Esophagus muscularis mucosa (tissue), 4 donors: ENCODE measurements around the gene LMOD1. TPM values are rescaled to one million over a fixed set of nuclear protein-coding genes. Genes with fewer than 3 reads are reported as not detected.

Experiments
- DNase-seq: peaks from one replicate; pipeline ENCODE4 v3.0.0-alpha.2; 2017; ENCODE audit errors: extremely low spot score
- H3K27ac ChIP-seq, 4 donors: fragments of 200-600 bp; sonication (generic); replicated peaks in 1 of 4; 1 replicate in 3 of 4; 2 replicates in 1 of 4; pipeline ENCODE4 v1.5.1; 2016 to 2019; ENCODE audit warnings: mild to moderate bottlenecking in 1 of 4
- H3K27me3 ChIP-seq, 4 donors: fragments of 200-600 bp; sonication (generic); one replicate each; pipeline versions ENCODE4 v1.5.1 to v1.6.0; 2016 to 2019
- H3K36me3 ChIP-seq, 4 donors: fragments of 200-600 bp; sonication (generic); one replicate each; pipeline ENCODE4 v1.5.1; 2016 to 2019
- H3K4me1 ChIP-seq, 4 donors: fragments of 200-600 bp; sonication (generic); one replicate each; pipeline ENCODE4 v1.5.1; 2016 to 2019
- H3K4me3 ChIP-seq, 4 donors: fragments of 200-600 bp; sonication (generic); 1 replicate in 2 of 4; 2 replicates in 2 of 4; pipeline ENCODE4 v1.5.1; 2016 to 2019; ENCODE audit warnings: mild to moderate bottlenecking in 4 of 4, moderate library complexity in 1 of 4
- H3K9me3 ChIP-seq, 4 donors: fragments of 200-600 bp; sonication (generic); 1 replicate in 3 of 4; 2 replicates in 1 of 4; pipeline ENCODE4 v1.5.1; 2016 to 2019
- EP300 ChIP-seq: sonication (generic); formaldehyde crosslinking; IDR thresholded peaks from one replicate; pipeline ENCODE4 v1.6.1; 2017; ENCODE audit warnings: antibody characterized with exemption
- POLR2A ChIP-seq: fragments of 450-650 bp; IDR thresholded peaks from one replicate; pipeline ENCODE4 v1.6.1; 2017; ENCODE audit warnings: antibody characterized with exemption, moderate library complexity, mild to moderate bottlenecking, low read depth
- POLR2AphosphoS5 ChIP-seq, 2 donors: sonication (generic); formaldehyde crosslinking; IDR thresholded peaks; one replicate each; pipeline ENCODE4 v1.6.1; 2017; ENCODE audit warnings: antibody characterized with exemption in 2 of 2
- WGBS: methylation state at CpG from one replicate; pipeline ENCODE4 v1.1.5; 2018; 5-methylcytosine and 5-hydroxymethylcytosine counted together
- intact Hi-C: fragments of 100-400 bp; cut with DNase I; formaldehyde crosslinking; loops from one replicate; pipeline ENCODE4 v1.15.1; 2023
- total RNA-seq, 4 donors: library from RNA; depleted of rRNA; stranded (reverse); fragments of >200 nt; gene quantifications; one replicate each; pipeline versions ENCODE4 v1.1.0 to v1.2.1, GENCODE V29; 2016
- TF ChIP-seq, protein P1 (sequence below), 3 experiments: fragments of 200-600 bp in 2 of 3; fragments of 450-650 bp in 1 of 3; sonication (generic) in 2 of 3; IDR thresholded peaks; one replicate each; pipeline ENCODE4 v1.5.1; 2017 to 2019; ENCODE audit warnings: antibody characterized with exemption in 3 of 3, mild to moderate bottlenecking in 2 of 3, moderate library complexity in 1 of 3

Gene LMOD1
- total RNA-seq, 4 donors from 2014 or later: 1,021 to 1,618 (median 1,290) TPM

DNA sequence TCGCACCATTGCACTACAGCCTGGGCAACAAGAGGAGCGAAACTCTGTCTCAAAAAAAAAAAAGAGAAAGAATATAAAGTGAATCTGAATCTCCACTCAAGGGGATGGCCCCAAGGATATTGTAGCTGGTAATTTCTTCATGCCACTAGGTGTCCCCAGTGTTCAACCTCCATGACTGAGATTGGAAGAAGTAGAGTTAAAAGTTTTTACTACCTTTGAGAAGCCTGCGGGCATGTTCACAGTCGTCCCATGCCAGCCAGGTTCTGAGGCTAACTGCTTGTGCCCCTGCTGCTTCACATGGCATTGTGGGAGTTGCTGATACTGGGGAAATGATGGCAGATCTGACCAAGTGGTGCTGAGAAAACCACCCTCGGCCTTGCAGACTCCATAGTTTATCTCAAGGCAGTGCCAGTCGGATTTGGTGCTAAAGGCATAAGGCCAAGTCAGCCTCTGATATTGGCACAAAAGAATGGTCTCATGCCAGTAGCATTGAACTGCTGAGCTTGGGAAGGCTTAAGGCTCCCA lies 68.4 kb downstream of the LMOD1 start:
- no peaks in the 10 kb centered on the region for H3K27me3 ChIP-seq
- intact Hi-C loops: loop anchor here (1.0 kb wide), 1 partner anchor 94 kb away; no protein-coding TSS in a partner anchor
- 41% methylated on average over 5 of the region's 6 CpGs for WGBS
- TF ChIP-seq POLR2A (no peak), POLR2AphosphoS5 (IDR thresholded peaks at IDR 0.05) (peak in 1 of 2 donors; percentile 10), EP300 (no peak)
- TF ChIP-seq, protein P1, sequence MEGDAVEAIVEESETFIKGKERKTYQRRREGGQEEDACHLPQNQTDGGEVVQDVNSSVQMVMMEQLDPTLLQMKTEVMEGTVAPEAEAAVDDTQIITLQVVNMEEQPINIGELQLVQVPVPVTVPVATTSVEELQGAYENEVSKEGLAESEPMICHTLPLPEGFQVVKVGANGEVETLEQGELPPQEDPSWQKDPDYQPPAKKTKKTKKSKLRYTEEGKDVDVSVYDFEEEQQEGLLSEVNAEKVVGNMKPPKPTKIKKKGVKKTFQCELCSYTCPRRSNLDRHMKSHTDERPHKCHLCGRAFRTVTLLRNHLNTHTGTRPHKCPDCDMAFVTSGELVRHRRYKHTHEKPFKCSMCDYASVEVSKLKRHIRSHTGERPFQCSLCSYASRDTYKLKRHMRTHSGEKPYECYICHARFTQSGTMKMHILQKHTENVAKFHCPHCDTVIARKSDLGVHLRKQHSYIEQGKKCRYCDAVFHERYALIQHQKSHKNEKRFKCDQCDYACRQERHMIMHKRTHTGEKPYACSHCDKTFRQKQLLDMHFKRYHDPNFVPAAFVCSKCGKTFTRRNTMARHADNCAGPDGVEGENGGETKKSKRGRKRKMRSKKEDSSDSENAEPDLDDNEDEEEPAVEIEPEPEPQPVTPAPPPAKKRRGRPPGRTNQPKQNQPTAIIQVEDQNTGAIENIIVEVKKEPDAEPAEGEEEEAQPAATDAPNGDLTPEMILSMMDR (IDR thresholded peaks at IDR 0.05): peak; percentile 62 to 74 (median 68)
- H3K27ac ChIP-seq: peak overlapping the region in 3 of 4 donors; percentile 3 to 19 (median 15)
- DNase-seq: no peak
- peaks cover 8 to 20% (median 11%) of the 10 kb centered on the region in 4 donors for H3K4me1 ChIP-seq
- no peak overlapping the region for H3K4me3 ChIP-seq
- no peaks in the 10 kb centered on the region for H3K9me3 ChIP-seq
- H3K36me3 ChIP-seq: peaks cover 1 to 39% (median 30%) of the 10 kb centered on the region in 4 donors

DNA sequence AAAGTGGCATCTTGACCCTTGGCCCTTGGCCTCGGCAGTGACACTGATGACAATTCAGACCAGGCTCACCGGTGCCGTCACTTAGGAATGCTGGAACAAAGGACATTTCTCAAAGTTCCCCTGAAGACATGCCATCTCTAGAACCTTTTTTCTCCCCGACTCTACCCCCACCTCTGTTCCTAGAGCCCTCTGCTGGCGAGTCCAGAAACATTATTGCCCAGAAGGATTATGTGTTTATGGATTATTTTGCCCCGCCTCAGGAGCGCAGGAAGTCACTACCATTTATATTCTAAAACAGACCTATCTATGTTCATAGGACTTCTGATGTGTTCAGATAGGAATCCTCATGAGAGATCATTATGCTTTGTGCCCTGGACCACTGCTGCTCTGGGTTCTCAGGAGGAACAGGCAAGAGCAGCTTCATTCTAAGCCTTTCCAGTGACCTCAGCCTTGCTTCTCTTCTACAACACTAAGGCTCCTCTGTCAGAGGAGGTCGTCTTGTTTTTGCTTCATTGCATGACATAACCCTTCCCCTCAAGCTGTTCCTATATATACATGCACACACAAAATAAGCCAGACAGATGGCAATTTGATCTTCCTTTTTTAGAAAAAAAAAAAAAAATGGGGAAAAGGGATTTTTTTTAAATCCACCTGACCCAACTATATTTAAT lies 70.1 kb downstream of the LMOD1 start:
- WGBS: 54% methylated on average over 8 of the region's 8 CpGs
- intact Hi-C loops: no loop called here

DNA sequence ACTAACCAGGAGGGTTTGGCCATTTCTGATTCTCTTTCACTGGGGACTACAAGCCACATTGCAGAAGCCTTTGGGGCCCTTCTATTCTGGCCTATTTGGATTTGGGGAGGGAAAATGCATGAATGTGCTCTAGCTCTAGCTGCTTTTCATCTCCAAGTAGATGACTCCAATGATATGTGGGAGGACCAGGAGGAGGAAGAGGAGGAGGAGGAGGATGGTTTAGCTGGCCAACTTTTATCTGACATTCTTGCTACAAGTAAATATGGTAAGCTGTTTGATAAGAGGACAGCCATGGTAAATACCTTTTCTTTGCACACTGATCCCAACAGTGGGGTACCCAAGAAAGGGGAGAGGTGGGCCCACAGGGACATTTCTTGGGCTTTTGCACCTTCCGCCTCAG lies 71.7 kb downstream of the LMOD1 start:
- intact Hi-C loops: no loop called here
- peaks cover 33 to 72% (median 62%) of the 10 kb centered on the region in 4 donors for H3K36me3 ChIP-seq

More for the DNA sequence above, 70.1 kb downstream of the LMOD1 start:
- H3K4me1 ChIP-seq: peaks cover 3 to 14% (median 7%) of the 10 kb centered on the region in 4 donors
- no peak overlapping the region for H3K27ac ChIP-seq
- H3K9me3 ChIP-seq: no peaks in the 10 kb centered on the region
- peaks cover 18 to 56% (median 46%) of the 10 kb centered on the region in 4 donors for H3K36me3 ChIP-seq
- no peak overlapping the region for H3K4me3 ChIP-seq
- DNase-seq: no peak
- no peaks in the 10 kb centered on the region for H3K27me3 ChIP-seq
- TF ChIP-seq, protein P1 (IDR thresholded peaks at IDR 0.05): peak in 2 of 3 experiments; percentile 30 to 41
- TF ChIP-seq POLR2A: no peak
- no peak for TF ChIP-seq POLR2AphosphoS5 (IDR thresholded peaks at IDR 0.05)

DNA sequence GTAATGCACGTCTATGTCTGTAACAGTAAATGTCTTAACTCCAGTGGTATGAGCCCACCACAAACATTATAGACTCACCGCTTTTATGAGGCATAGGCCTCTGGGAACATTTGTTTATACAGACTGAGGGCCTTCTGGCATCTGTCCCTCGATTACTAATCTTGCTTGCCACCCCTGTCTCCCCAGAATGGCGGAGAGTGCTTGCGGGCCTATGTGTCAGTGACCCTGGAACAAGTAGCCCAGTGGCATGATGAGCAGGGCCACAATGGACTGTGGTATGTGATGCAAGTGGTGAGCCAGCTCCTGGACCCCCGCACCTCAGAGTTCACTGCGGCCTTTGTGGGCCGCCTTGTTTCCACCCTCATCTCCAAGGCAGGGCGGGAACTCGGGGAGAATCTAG lies 76.0 kb downstream of the LMOD1 start:
- intact Hi-C loops: no loop called here
- Histone ChIP-seq H3K36me3 (peaks cover 62 to 100% (median 95%) of the 10 kb centered on the region in 4 donors), H3K27me3 (no peaks in the 10 kb centered on the region), H3K9me3 (no peaks in the 10 kb centered on the region), H3K4me1 (no peaks in the 10 kb centered on the region), H3K4me3 (no peak overlapping the region), H3K27ac (no peak overlapping the region)
- no peak for DNase-seq
- TF ChIP-seq POLR2AphosphoS5 (IDR thresholded peaks at IDR 0.05) (no peak), EP300 (no peak), POLR2A (no peak)
- TF ChIP-seq, protein P1 (IDR thresholded peaks at IDR 0.05): no peak
- WGBS: 94% methylated on average over 9 of the region's 10 CpGs

More for the DNA sequence above, 71.7 kb downstream of the LMOD1 start:
- peaks cover 3 to 14% (median 7%) of the 10 kb centered on the region in 4 donors for H3K4me1 ChIP-seq
- H3K9me3 ChIP-seq: no peaks in the 10 kb centered on the region
- 100% methylated on average over 1 of the region's 1 CpG for WGBS
- H3K27ac ChIP-seq: no peak overlapping the region
- no peak for DNase-seq
- H3K27me3 ChIP-seq: no peaks in the 10 kb centered on the region
- no peak overlapping the region for H3K4me3 ChIP-seq
- TF ChIP-seq POLR2AphosphoS5 (IDR thresholded peaks at IDR 0.05) (no peak), EP300 (no peak), POLR2A (no peak)
- TF ChIP-seq, protein P1 (IDR thresholded peaks at IDR 0.05): no peak
